GM18861 (cell line): ENCODE data around the gene CD37.

Source experiments
- ATAC-seq: cut with Tn5 transposase; IDR thresholded peaks from one replicate; pipeline ENCODE4 v1.9.1; 2021; ENCODE audit not compliant: unreplicated experiment

The CD37 gene

GRCh38 chr19:49344505-49345423 is 9.6 kb downstream of the CD37 start:
- ATAC-seq: no peak

- no peak for ATAC-seq
These were observed 12.0 kb downstream of the CD37 start for GRCh38 chr19:49347191-49347590.

- ATAC-seq: no peak
These were observed 12.6 kb downstream of the CD37 start for GRCh38 chr19:49347835-49348234.

- ATAC-seq: no peak
These were observed 13.3 kb downstream of the CD37 start for GRCh38 chr19:49348305-49349189.

- no peak for ATAC-seq
These were observed 14.4 kb downstream of the CD37 start for GRCh38 chr19:49349567-49349966.

GRCh38 chr19:49355909-49356353 is 20.7 kb downstream of the CD37 start:
- ATAC-seq: no peak

- no peak for ATAC-seq
These were observed 21.2 kb downstream of the CD37 start for GRCh38 chr19:49356382-49356781.

GRCh38 chr19:49357186-49357585 is 22.0 kb downstream of the CD37 start:
- no peak for ATAC-seq

- ATAC-seq: no peak
These were observed 24.9 kb downstream of the CD37 start for GRCh38 chr19:49359851-49360820.

- no peak for ATAC-seq
These were observed 26.3 kb downstream of the CD37 start for GRCh38 chr19:49361438-49362047.

GRCh38 chr19:49362048-49362928 is 27.1 kb downstream of the CD37 start, which contains the start of gene TEAD2:
Gene TEAD2 (minus strand): TSS chr19:49362416. CDS start chr19:49360075, 2,341 bp downstream.
- ATAC-seq: no peak

- no peak for ATAC-seq
These were observed 27.7 kb downstream of the CD37 start for GRCh38 chr19:49362929-49363267.

- no peak for ATAC-seq
These were observed 28.3 kb downstream of the CD37 start, which contains the start of gene DKKL1 for GRCh38 chr19:49363268-49364082. Gene DKKL1 (plus strand): TSS chr19:49363877. CDS start chr19:49363999, 122 bp downstream.

GRCh38 chr19:49364083-49364737 is 29.0 kb downstream of the CD37 start:
- no peak for ATAC-seq

- ATAC-seq: no peak
These were observed 30.9 kb downstream of the CD37 start for GRCh38 chr19:49366110-49366509.

GRCh38 chr19:49368711-49369358 is 33.6 kb downstream of the CD37 start:
- ATAC-seq: no peak

GRCh38 chr19:49371184-49371583 is 36.0 kb downstream of the CD37 start:
- no peak for ATAC-seq
